Activated CD8-positive, alpha-beta T cell treated with anti-CD3 and anti-CD28 coated beads for 36 hours (primary cell): ENCODE data around the gene UBA52. TPM values are rescaled to one million over a fixed set of nuclear protein-coding genes. Genes with fewer than 3 reads are reported as not detected.
"Not testable (repeated sequence)": the region's sequence is repeated elsewhere in the genome, so short reads cannot be mapped to it uniquely, and the experiment has no call there.

Experiments used
- ATAC-seq: fragments of 200-7000 bp; cut with Tn5 transposase; one replicate; pipeline ENCODE4 v1.10.0; 2021; ENCODE audit warnings: mild to moderate bottlenecking, moderate library complexity
- CTCF ChIA-PET: fragments of 350-600 bp; sonication (Branson Sonifier 250); formaldehyde crosslinking; loops from one replicate; lab custom pipeline; 2021; ENCODE audit warnings: antibody characterized with exemption; lab: Charles Lee
- POLR2A ChIA-PET: fragments of 350-600 bp; sonication (Branson Sonifier 250); formaldehyde crosslinking; loops from one replicate; lab custom pipeline; 2021; ENCODE audit warnings: antibody characterized with exemption; lab: Charles Lee
- DNase-seq: peaks from one replicate; pipeline ENCODE4 v3.0.0-alpha.2; 2020
- H3K27ac Mint-ChIP-seq: one replicate; pipeline ENCODE4 v1.8.0; 2021; ENCODE audit warnings: mild to moderate bottlenecking, mixed read lengths
- H3K27me3 Mint-ChIP-seq: one replicate; pipeline ENCODE4 v1.8.0; 2021; ENCODE audit warnings: mixed read lengths
- H3K36me3 Mint-ChIP-seq: one replicate; pipeline ENCODE4 v1.8.0; 2021; ENCODE audit warnings: low read depth, mixed read lengths
- H3K4me1 Mint-ChIP-seq: one replicate; pipeline ENCODE4 v1.8.0; 2021; ENCODE audit warnings: low read depth, mixed read lengths
- H3K4me3 Mint-ChIP-seq: one replicate; pipeline ENCODE4 v1.8.0; 2021; ENCODE audit warnings: mild to moderate bottlenecking, moderate library complexity, mixed read lengths
- H3K9me3 Mint-ChIP-seq: one replicate; pipeline ENCODE4 v1.8.0; 2021; ENCODE audit warnings: mixed read lengths
- intact Hi-C: fragments of 100-400 bp; cut with micrococcal nuclease; formaldehyde crosslinking; loops from one replicate; pipeline ENCODE4 v1.10.0; 2022
- total RNA-seq, 2 experiments: library from RNA; stranded (reverse); gene quantifications; one replicate each; pipeline ENCODE4 v1.2.3, GENCODE V29; 2021
- TF ChIP-seq, protein P1 (sequence below): fragments of 200-600 bp; IDR thresholded peaks from one replicate; pipeline ENCODE4 v1.8.0; 2022; ENCODE audit warnings: antibody characterized with exemption, mild to moderate bottlenecking

The UBA52 gene
- 1,000 to 10,000 TPM; 1,795 to 1,837 TPM for total RNA-seq

DNA sequence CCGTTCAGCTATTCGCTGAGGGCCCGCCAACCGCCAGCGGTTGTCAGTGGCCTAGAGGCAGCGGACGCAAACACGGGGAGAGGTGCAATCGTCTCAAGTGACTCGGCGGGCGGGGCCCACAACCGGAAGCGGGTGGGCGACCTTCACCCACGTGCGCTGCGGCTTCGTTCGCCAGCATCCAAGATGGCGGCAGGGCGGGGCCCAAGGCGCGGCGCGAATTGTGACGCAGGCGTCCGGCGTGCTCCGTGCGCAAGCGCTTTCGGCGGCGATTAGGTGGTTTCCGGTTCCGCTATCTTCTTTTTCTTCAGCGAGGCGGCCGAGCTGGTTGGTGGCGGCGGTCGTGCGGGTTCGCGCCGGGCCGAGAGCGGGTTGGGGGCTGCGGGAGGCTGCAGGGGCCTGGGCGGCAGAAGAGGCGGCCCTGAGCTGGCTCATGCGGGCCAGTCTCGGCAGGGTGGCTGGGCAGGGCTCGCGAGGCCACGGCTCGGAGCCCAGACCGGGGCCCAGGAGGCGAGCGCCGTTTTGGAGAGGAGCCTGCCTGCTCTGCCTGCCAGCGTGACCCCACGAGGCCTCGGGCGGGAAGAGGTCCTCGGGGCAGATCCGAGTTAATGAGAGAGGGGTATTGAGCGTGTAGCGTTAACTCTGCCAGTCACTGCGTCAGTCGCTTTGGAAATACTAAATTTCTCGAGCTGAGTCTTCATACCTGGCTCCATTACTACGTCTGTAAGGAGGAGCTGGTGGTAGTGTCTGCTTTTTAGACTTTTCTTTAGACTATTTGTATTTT lies at the start of gene UBA52:
Gene UBA52 (plus strand): TSS at position 294 of the 781 bp plus-strand sequence. CDS start 1,444 bp downstream, outside the sequence.
- CTCF ChIA-PET = interaction anchor here (0.6 to 2.5 kb wide), 12 partner anchors 9 to 121 kb away, joined by 3 to 37 read pairs (median 6); partner anchors contain the start of genes ELL, KXD1 and REX1BD
- Mint-ChIP-seq H3K4me1 (peaks cover 29% of the 10 kb centered on the region), H3K27ac (peak within 1 kb of the TSS; percentile 91), H3K27me3 (no peaks in the 10 kb centered on the region), H3K4me3 (peak within 1 kb of the TSS; percentile 87), H3K9me3 (no peaks in the 10 kb centered on the region), H3K36me3 (peaks cover 68% of the 10 kb centered on the region)
- POLR2A ChIA-PET = interaction anchor here (0.6 to 4.5 kb wide), 20 partner anchors 10 to 434 kb away, joined by 3 to 51 read pairs (median 5); partner anchors contain the start of genes COPE, DDX49, ELL and FKBP8
- TF ChIP-seq, protein P1, sequence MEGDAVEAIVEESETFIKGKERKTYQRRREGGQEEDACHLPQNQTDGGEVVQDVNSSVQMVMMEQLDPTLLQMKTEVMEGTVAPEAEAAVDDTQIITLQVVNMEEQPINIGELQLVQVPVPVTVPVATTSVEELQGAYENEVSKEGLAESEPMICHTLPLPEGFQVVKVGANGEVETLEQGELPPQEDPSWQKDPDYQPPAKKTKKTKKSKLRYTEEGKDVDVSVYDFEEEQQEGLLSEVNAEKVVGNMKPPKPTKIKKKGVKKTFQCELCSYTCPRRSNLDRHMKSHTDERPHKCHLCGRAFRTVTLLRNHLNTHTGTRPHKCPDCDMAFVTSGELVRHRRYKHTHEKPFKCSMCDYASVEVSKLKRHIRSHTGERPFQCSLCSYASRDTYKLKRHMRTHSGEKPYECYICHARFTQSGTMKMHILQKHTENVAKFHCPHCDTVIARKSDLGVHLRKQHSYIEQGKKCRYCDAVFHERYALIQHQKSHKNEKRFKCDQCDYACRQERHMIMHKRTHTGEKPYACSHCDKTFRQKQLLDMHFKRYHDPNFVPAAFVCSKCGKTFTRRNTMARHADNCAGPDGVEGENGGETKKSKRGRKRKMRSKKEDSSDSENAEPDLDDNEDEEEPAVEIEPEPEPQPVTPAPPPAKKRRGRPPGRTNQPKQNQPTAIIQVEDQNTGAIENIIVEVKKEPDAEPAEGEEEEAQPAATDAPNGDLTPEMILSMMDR = no peak
- intact Hi-C loops = loop anchor here (5.0 to 10.0 kb wide), 2 partner anchors 49 to 107 kb away; partner anchors contain the start of gene ELL
- peak; percentile 92 for ATAC-seq
- peak; percentile 99 for DNase-seq

GRCh38 chr19:18522124-18522861 lies 49.4 kb upstream of the UBA52 start:
- no peaks in the 10 kb centered on the region for H3K36me3 Mint-ChIP-seq
- no peaks in the 10 kb centered on the region for H3K27me3 Mint-ChIP-seq
- ChIA-PET POLR2A (interaction anchor here (0.7 to 3.8 kb wide), 16 partner anchors 9 to 424 kb away, joined by 3 to 20 read pairs (median 4); partner anchors contain the start of genes COPE, DDX49, FKBP8 and KXD1), CTCF (interaction anchor here (1.3 to 6.6 kb wide), 7 partner anchors 15 to 71 kb away, joined by 3 to 97 read pairs (median 13); partner anchors contain the start of gene UBA52)
- no peaks in the 10 kb centered on the region for H3K9me3 Mint-ChIP-seq
- H3K4me3 Mint-ChIP-seq = peak overlapping the region; percentile 76
- DNase-seq (peak; percentile 100), ATAC-seq (peak; percentile 93)
- H3K4me1 Mint-ChIP-seq = peaks cover 9% of the 10 kb centered on the region
- H3K27ac Mint-ChIP-seq = peak overlapping the region; percentile 94
- intact Hi-C loops = loop anchor here (5.0 kb wide), 3 partner anchors 35 to 115 kb away; partner anchors contain the start of genes KLHL26, KXD1 and UBA52
- TF ChIP-seq, protein P1 = no peak

DNA sequence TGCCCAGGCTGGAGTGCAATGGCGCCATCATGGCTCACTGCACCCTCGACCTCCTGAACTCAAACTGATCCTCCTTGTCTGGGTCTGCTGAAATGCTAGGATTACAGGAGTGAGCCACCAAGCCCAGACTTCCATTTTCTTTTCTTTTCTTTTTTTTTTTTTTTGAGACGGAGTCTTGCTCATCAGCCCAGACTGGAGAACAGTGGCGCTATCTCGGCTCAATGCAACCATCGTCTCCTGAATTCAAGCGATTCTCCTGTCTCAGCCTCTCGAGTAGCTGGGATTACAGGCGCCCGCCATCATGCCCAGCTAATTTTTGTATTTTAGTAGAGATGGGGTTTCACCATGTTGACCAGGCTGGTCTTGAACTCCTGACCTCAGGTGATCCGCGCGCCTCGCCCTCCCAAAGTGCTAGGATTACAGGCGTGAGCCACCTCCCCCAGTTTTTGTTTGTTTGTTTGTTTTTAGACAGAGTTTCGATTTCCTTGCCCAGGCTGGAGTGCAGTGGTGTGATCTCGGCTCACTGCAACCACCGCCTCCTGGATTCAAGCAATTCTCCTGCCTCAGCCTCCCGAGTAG lies 48.7 kb upstream of the UBA52 start:
- intact Hi-C loops = loop anchor here (5.0 kb wide), 3 partner anchors 34 to 114 kb away; partner anchors contain the start of genes KLHL26, KXD1 and UBA52
- ChIA-PET POLR2A (interaction anchor here (0.9 to 3.8 kb wide), 7 partner anchors 9 to 57 kb away, joined by 3 to 20 read pairs (median 6); partner anchors contain the start of genes FKBP8, KXD1 and UBA52), CTCF (interaction anchor here (0.9 to 1.2 kb wide), 4 partner anchors 19 to 104 kb away, joined by 3 read pairs; partner anchors contain the start of gene SSBP4)
- not testable (repeated sequence) for H3K36me3 Mint-ChIP-seq, DNase-seq, ATAC-seq, H3K9me3 Mint-ChIP-seq, H3K4me1 Mint-ChIP-seq, H3K27me3 Mint-ChIP-seq
- Mint-ChIP-seq H3K27ac (peak overlapping the region; percentile 94), H3K4me3 (peak overlapping the region; percentile 76)

DNA sequence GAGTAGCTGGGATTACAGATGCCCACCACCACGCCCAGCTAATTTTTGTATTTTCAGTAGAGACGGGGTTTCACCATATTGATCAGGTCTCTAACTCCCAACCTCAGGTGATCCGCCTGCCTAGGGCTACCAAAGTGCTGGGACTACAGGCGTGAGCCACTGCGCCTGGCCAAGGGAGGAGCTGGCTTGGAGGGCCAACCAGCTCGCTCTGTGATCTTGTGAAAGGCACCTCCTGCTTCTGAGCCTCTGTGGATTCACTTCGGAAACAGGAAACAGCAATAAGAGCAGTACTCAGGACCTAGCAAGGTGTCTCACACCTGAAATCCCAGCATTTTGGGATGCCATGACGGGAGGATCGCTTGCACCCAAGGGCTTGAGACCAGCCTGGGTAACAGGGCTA lies 47.8 kb upstream of the UBA52 start:
- TF ChIP-seq, protein P1 = no peak

More for the DNA sequence above, 47.8 kb upstream of the UBA52 start:
- H3K4me1 Mint-ChIP-seq = peaks cover 9% of the 10 kb centered on the region
- ChIA-PET CTCF (interaction anchor here (0.9 to 1.2 kb wide), 4 partner anchors 18 to 104 kb away, joined by 3 read pairs; partner anchors contain the start of gene SSBP4), POLR2A (interaction anchor here (1.5 to 2.0 kb wide), 3 partner anchors 18 to 54 kb away, joined by 6 to 9 read pairs (median 6); partner anchors contain the start of gene FKBP8)
- H3K36me3 Mint-ChIP-seq = no peaks in the 10 kb centered on the region
- no peaks in the 10 kb centered on the region for H3K27me3 Mint-ChIP-seq
- H3K4me3 Mint-ChIP-seq = no peak overlapping the region
- intact Hi-C loops = loop anchor here (5.0 kb wide), 3 partner anchors 33 to 113 kb away; partner anchors contain the start of genes KLHL26, KXD1 and UBA52
- no peaks in the 10 kb centered on the region for H3K9me3 Mint-ChIP-seq
- no peak for ATAC-seq
- no peak for DNase-seq
- H3K27ac Mint-ChIP-seq = no peak overlapping the region
